ENCODE measurements around the gene CACNB3.

CACNB3 gene

GRCh38 chr12:48817873-48818830, at the start of gene CACNB3:
Gene CACNB3, plus strand, starts transcription at chr12:48818496. Its CDS starts 434 bp downstream, at chr12:48818930.
- Histone ChIP-seq H3K4me1 (peaks cover 17% of the 10 kb centered on the region), H3K4me3 (peak within 1 kb of the TSS; percentile 64), H3K36me3 (replicated peaks) (no peaks in the 10 kb centered on the region), H3K9me3 (no peaks in the 10 kb centered on the region), H3K27me3 (ENCODE audit: low read depth) (no peaks in the 10 kb centered on the region)
- in situ Hi-C loops (cut with MboI; ENCODE audit: low sequenced_read_pairs): no loop called here
- DNase-seq (ENCODE audit: low spot score in 2 of 2): peak; percentile 82 to 95

- no peak for DNase-seq (ENCODE audit: low spot score in 2 of 2)
- Histone ChIP-seq H3K27me3 (ENCODE audit: low read depth) (no peaks in the 10 kb centered on the region), H3K36me3 (replicated peaks) (peaks cover 29% of the 10 kb centered on the region), H3K4me1 (no peaks in the 10 kb centered on the region), H3K4me3 (no peak overlapping the region), H3K9me3 (no peaks in the 10 kb centered on the region)
- in situ Hi-C loops (cut with MboI; ENCODE audit: low sequenced_read_pairs): no loop called here
These were observed 49.6 kb upstream of the CACNB3 start for GRCh38 chr12:48768736-48769135.

GRCh38 chr12:48770756-48771155, 47.5 kb upstream of the CACNB3 start:
- DNase-seq (ENCODE audit: low spot score in 2 of 2): no peak
- in situ Hi-C loops (cut with MboI; ENCODE audit: low sequenced_read_pairs): no loop called here
- H3K36me3 ChIP-seq (replicated peaks): peaks cover 35% of the 10 kb centered on the region
- no peak overlapping the region for H3K4me3 ChIP-seq
- H3K4me1 ChIP-seq: no peaks in the 10 kb centered on the region
- no peaks in the 10 kb centered on the region for H3K9me3 ChIP-seq
- no peaks in the 10 kb centered on the region for H3K27me3 ChIP-seq (ENCODE audit: low read depth)

GRCh38 chr12:48771588-48772112, 46.6 kb upstream of the CACNB3 start:
- Histone ChIP-seq H3K9me3 (no peaks in the 10 kb centered on the region), H3K36me3 (replicated peaks) (peaks cover 35% of the 10 kb centered on the region), H3K27me3 (ENCODE audit: low read depth) (no peaks in the 10 kb centered on the region), H3K4me1 (no peaks in the 10 kb centered on the region), H3K4me3 (no peak overlapping the region)
- in situ Hi-C loops (cut with MboI; ENCODE audit: low sequenced_read_pairs): no loop called here
- no peak for DNase-seq (ENCODE audit: low spot score in 2 of 2)

DNA sequence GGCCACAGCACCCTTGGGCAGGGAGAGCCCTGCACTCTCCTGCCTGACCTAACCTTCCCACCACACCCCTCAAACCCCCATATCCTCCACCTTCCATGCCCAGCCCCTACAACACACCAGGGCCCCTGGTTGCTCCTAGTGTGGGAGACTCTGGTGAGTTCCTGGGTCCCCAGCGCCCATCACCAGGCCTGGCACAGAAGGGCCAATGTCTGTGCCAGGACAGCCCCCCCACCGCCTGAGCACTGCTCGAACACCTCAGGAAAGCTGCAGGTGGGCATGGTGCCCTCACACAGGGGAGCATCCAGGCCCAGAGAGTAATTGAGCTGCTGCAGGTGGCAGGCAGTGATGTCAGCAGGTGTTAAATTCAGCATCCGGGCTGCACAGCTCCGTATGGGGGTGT, 44.6 kb upstream of the CACNB3 start:
- Histone ChIP-seq H3K27me3 (ENCODE audit: low read depth) (no peaks in the 10 kb centered on the region), H3K9me3 (no peaks in the 10 kb centered on the region), H3K4me3 (no peak overlapping the region), H3K4me1 (no peaks in the 10 kb centered on the region), H3K36me3 (replicated peaks) (peaks cover 35% of the 10 kb centered on the region)
- no peak for DNase-seq (ENCODE audit: low spot score in 2 of 2)
- in situ Hi-C loops (cut with MboI; ENCODE audit: low sequenced_read_pairs): no loop called here

GRCh38 chr12:48774516-48774915, 43.8 kb upstream of the CACNB3 start:
- in situ Hi-C loops (cut with MboI; ENCODE audit: low sequenced_read_pairs): no loop called here
- Histone ChIP-seq H3K4me3 (no peak overlapping the region), H3K36me3 (replicated peaks) (peaks cover 35% of the 10 kb centered on the region), H3K4me1 (no peaks in the 10 kb centered on the region), H3K27me3 (ENCODE audit: low read depth) (no peaks in the 10 kb centered on the region), H3K9me3 (no peaks in the 10 kb centered on the region)
- DNase-seq (ENCODE audit: low spot score in 2 of 2): no peak

DNA sequence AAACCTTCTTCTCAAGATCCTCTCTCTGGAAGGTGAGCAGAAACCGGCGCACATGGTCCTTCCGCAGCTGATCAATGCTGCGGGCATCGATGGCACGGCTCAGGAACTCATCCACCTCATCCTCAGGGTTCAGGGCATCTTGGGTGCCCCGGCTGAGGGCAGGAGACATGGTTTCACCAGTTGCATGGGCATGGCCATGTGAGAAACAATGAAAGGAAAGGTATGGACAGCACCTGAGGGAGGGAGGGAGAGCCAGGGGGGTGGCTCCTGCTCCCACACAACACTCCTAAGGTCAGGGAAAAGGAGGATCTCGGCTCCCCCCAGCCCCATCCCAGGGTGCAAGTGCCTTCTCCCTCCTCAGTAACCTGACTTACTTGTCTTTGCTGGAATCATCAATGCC, 43.0 kb upstream of the CACNB3 start:
- no peaks in the 10 kb centered on the region for H3K27me3 ChIP-seq (ENCODE audit: low read depth)
- no peak overlapping the region for H3K4me3 ChIP-seq
- H3K4me1 ChIP-seq: no peaks in the 10 kb centered on the region
- no peak for DNase-seq (ENCODE audit: low spot score in 2 of 2)
- in situ Hi-C loops (cut with MboI; ENCODE audit: low sequenced_read_pairs): no loop called here
- no peaks in the 10 kb centered on the region for H3K9me3 ChIP-seq
- H3K36me3 ChIP-seq (replicated peaks): peaks cover 34% of the 10 kb centered on the region

DNA sequence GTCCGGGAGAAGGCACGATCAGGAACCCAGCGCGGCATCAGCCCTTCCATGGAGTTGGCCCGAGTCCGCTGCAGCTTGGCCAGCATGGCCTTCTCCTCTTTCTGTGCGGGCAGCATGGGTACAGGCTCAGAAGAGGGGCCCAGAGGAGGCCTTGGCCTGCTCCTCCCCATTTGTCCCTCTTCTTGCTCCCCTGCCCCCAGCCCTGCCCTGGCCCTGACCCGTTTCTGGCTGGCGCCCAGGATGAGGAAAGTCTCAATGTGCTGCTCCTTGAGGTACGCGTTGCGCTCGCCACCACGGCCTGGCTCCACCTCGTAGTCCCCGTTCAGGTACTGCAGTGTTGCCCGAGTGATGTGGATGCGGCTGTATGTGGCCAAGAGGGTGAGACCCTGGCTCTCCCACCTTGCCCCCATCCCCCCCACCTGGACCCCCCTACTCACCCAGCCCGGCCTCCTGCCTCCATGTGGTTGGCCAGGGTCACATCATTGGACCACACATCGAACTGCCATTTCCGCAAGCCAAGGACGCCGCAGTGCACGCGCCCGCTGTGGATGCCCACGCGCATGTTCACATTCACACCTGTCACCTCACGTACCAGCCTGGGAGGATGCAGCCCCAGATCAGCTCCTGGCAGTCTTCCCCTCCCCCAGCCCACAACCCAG, 42.2 kb upstream of the CACNB3 start:
- Histone ChIP-seq H3K9me3 (no peaks in the 10 kb centered on the region), H3K4me3 (no peak overlapping the region), H3K4me1 (no peaks in the 10 kb centered on the region), H3K27me3 (ENCODE audit: low read depth) (no peaks in the 10 kb centered on the region), H3K36me3 (replicated peaks) (peaks cover 27% of the 10 kb centered on the region)
- in situ Hi-C loops (cut with MboI; ENCODE audit: low sequenced_read_pairs): no loop called here
- no peak for DNase-seq (ENCODE audit: low spot score in 2 of 2)

DNA sequence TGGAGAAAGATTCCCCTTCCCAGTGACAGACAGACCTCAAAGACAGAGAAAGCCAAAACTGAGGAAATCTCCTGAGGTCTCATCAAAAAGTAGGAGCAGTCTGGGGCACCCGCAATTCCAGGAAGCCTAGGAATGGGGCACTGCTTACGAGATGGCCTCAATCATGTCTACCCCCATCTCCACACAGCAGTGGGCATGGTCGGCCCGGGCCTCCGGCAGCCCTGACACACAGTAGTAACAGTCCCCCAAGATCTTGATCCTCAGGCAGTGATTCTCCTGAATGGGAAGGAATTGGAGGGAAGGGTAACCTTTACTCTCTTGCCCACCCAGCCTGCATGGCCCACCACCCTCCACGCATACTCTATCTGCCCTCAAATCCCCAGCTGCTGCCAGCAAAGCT, 41.3 kb upstream of the CACNB3 start:
- H3K9me3 ChIP-seq: no peaks in the 10 kb centered on the region
- DNase-seq (ENCODE audit: low spot score in 2 of 2): no peak
- no peak overlapping the region for H3K4me3 ChIP-seq
- in situ Hi-C loops (cut with MboI; ENCODE audit: low sequenced_read_pairs): no loop called here
- H3K27me3 ChIP-seq (ENCODE audit: low read depth): no peaks in the 10 kb centered on the region
- H3K4me1 ChIP-seq: no peaks in the 10 kb centered on the region
- peaks cover 21% of the 10 kb centered on the region for H3K36me3 ChIP-seq (replicated peaks)

DNA sequence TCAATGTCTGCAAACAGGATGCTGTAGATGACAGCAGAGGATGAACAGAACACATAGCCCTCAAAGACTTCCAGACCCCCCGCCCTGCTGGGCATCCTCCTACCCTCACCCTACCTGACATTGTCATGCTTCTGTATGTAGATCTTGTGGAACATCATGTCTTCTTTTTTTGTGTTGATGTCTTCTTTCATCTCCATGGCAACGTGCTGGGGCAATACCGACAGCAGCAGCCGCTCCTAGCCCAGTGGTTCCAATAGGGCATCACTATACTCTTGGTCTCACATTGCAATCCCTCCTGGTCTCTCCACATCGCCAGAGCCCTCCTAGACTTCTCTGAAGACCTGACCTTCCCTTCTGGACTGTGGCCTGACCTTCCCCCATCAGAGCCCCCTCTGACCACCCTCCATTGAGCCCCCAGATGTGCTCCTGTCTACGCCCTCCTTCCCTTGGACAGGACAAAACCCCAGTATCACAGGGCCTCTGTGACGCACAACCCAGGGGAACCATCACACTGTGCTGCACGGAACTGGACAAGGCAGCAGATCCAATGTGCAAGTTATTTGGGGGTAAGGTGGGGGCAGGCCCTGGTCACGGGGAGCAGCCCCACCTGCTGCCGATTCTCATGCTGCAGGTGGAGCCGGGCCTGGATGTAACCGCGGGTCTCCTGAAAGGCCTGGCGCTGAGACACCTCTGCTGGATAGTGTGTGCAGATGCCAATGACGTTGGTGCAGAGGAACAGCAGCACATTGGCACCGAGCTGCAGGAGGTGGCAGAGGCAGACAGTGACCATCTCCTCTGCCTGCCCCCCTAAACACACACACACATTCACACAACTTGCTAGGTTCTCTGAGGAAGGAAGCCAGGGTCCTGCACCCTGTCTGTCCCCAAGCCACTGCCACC, 40.5 kb upstream of the CACNB3 start:
- H3K36me3 ChIP-seq (replicated peaks): peaks cover 14% of the 10 kb centered on the region
- in situ Hi-C loops (cut with MboI; ENCODE audit: low sequenced_read_pairs): no loop called here
- H3K4me1 ChIP-seq: no peaks in the 10 kb centered on the region
- H3K9me3 ChIP-seq: no peaks in the 10 kb centered on the region
- DNase-seq (ENCODE audit: low spot score in 2 of 2): no peak
- no peak overlapping the region for H3K4me3 ChIP-seq
- no peaks in the 10 kb centered on the region for H3K27me3 ChIP-seq (ENCODE audit: low read depth)

GRCh38 chr12:48779869-48780268, 38.4 kb upstream of the CACNB3 start:
- Histone ChIP-seq H3K4me3 (no peak overlapping the region), H3K4me1 (no peaks in the 10 kb centered on the region), H3K9me3 (no peaks in the 10 kb centered on the region), H3K27me3 (ENCODE audit: low read depth) (no peaks in the 10 kb centered on the region), H3K36me3 (replicated peaks) (no peaks in the 10 kb centered on the region; the same call in 1 of the 2 replicates)
- in situ Hi-C loops (cut with MboI; ENCODE audit: low sequenced_read_pairs): no loop called here
- DNase-seq (ENCODE audit: low spot score in 2 of 2): no peak

- no peak for DNase-seq (ENCODE audit: low spot score in 2 of 2)
- H3K9me3 ChIP-seq: no peaks in the 10 kb centered on the region
- H3K27me3 ChIP-seq (ENCODE audit: low read depth): no peaks in the 10 kb centered on the region
- H3K4me3 ChIP-seq: no peak overlapping the region
- H3K36me3 ChIP-seq (replicated peaks): no peaks in the 10 kb centered on the region; the same call in 1 of the 2 replicates
- in situ Hi-C loops (cut with MboI; ENCODE audit: low sequenced_read_pairs): no loop called here
- H3K4me1 ChIP-seq: no peaks in the 10 kb centered on the region
These were observed 37.8 kb upstream of the CACNB3 start for GRCh38 chr12:48780381-48781025.

Data from HAP-1 (cell line).